ENCODE results near the gene BRMS1.
"Not testable (repeated sequence)": the region's sequence is repeated elsewhere in the genome, so short reads cannot be mapped to it uniquely, and the experiment has no call there.

BRMS1 gene

DNA sequence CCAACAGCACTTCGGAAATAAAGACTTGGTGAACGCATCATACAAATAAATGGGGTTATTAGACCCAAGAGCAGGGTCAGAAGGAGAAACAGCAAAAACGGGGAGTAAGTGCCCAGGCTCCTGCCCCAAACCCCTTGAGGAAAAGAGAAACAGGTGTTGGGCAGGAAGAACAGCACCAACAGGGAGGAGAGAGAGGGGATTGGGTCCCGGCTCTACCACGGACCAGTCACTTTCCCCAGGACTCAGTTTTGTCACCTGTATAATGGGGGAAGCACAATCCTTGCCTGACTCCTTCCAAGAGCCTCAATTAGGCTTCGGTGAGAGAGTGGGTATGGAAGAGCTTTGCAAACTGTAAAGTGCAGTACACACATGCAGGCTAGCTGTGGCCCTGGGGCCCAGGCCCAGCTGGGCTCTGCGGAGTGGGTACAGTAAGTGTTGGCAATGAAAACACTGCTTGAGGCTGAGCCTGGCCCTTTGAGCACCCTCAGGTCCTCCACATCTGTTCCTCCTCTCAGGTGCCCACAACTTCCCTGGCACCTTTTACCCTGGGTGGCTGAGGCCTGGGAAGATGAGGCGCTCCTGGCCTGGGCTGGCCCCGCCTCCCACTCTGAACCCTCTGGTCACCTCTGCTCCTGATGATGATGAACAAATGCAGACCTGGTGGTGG is 17.7 kb upstream of the BRMS1 start:
- DNase-seq: no peak

DNA sequence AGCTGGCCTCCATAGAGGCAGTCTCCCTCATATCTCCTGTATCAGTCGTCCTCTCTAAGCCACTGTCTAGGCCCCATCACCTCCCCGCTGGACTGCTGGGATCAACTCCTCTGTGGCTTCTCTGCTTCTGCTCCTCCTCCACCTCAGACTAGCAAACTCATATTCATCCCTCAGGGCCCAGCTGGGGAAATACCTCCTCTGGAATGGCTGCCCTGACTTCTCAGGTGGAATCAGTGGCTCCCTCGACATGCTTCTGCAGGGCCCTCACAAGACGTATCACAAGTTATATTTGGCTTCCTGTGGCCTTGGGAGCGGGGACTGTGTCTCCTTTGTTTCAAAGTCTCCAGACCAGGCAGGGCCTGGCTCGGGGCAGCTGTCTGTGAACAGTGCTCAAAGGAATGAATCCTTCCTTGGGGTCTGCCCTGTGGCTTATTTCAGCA is 16.6 kb upstream of the BRMS1 start:
- DNase-seq: no peak

DNA sequence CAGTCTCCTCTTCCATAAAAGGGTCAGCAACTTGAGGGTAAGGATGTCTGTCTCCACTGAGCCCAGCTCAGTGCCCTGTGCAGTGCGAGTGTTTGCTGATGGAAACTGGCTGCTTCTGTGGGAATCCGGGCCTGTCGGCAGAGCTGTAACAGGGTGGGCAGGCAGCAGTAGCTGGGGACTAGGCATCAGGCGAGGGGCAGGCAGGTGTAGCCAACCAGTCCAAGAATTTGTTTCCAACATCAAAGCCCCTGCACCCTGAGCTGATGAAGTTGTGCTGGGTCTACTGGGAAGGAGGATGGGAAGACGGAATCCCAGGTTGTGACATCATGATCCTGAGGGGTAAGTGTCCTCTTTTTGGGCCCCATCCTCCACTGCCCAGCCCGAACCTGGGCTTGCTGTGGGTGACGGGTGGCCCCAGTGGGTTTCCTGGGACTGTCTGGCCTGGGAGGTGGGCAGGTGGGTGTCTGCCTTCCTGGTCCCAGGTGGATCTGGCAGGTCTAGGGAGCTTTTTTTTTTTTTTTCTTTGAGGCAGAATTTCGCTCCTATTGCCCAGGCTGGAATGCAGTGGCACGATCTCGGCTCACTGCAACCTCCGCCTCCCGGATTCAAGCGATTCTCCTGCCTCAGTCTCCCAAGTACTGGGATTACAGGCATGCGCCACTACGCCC is 15.6 kb upstream of the BRMS1 start:
- no peak for DNase-seq

DNA sequence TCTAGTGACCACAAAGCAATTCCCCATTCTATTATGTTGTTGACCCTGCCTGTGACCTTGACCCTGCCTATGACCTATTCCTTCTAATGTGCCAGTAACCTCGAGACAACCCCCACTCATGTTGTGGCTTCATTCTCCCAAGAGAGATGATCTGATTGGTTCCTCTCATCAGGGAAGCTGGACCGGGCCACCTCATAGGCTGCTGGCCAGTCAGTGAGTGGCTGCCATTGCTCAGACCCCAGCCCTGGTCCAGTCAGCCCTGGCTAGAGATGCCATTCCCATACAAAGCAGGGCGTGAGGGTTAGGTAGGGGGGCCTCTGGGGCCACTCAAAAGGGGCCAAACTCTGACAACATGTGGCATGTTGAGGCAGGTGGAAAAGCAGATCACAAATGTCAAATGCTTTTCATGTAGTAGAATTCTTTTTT is 14.8 kb upstream of the BRMS1 start:
- DNase-seq: no peak

DNA sequence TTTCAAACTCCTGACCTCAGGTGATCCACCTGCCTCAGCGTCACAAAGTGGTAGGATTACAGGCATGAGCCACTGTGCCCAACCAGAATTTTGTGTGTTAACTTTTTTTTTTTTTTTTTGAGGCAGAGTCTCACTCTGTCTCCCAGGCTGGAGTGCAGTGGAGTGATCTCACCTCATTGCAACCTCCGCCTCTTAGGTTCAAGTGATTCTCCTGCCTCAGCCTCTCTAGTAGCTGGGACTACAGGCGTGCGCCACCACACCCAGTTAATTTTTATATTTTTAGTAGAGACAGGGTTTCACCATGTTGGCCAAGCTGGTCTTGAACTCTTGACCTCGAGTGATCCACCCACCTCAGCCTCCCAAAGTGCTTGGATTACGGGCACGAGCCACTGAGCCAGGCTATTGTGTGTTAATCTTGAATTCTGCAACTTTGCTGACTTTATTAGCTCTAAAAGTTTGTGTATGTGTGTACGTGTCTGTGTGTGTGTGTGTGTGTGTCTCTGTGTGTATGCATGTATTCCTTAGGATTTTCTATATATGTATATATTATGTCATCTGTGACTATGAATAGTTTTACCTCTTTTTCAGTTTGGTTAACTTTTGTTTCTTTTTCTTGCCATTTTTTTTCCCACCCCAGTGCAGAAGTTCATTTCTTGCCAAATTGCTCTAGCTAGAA is 5.8 kb upstream of the BRMS1 start:
- DNase-seq: not testable (repeated sequence)

DNA sequence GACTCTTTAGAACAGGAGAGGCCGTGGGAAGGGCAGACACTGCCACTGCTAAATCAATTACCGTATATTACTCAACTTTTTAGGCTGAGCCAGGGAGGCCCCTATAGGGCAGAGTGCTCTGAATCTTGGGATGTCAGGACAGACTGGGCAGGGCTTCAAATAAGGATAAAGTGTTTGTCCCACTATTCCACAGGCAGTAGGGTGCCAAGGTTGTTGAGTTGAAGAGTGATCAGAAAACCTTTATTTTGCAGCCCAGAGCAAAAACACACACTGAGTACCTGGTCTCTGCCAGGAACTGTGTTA is 4.1 kb upstream of the BRMS1 start:
- no peak for DNase-seq

DNA sequence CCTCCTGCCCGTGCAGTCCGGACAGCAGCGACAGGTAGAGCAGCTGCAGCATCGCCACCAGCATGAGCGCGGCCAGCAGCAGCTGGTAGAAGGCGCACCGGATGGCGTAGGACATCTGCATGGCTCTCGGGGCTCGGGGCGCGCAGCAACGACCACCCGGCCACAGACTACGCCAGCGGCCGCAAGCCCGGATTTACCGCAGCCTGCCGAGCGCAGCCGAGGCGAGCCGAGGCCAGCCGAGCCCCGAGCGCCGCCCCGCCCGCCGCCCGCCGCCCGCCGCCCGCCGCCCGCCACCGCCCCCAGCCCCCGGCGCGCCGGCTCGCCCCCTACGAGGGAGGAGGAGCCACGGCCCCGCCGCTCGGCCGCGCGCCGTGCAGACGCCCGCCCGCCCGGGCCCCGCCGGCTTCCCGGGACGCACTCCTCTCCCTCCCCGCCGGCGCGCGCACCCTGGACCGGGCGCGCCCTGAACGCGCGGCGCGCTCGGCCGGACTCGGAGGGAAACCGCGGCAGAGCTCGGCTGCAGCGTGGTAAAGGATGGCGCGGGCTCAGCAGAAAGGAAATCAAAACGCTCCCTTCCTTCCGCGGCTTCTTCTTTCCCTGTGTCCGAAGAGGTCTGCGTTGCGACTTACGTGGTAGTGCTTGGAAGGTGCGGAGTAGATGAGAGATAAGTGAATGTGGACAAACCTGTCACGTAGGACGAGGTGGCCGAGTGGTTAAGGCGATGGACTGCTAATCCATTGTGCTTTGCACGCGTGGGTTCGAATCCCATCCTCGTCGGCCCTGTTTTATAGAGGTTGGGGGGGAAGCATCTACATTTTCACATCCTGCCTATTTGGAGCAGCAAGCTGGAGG is 2.7 kb upstream of the BRMS1 start, which contains the start of gene B4GAT1:
B4GAT1 (minus strand) TSS at position 205 of the 852 bp plus-strand sequence; CDS start at position 121, 84 bp downstream.
- DNase-seq: peak; percentile 97

DNA sequence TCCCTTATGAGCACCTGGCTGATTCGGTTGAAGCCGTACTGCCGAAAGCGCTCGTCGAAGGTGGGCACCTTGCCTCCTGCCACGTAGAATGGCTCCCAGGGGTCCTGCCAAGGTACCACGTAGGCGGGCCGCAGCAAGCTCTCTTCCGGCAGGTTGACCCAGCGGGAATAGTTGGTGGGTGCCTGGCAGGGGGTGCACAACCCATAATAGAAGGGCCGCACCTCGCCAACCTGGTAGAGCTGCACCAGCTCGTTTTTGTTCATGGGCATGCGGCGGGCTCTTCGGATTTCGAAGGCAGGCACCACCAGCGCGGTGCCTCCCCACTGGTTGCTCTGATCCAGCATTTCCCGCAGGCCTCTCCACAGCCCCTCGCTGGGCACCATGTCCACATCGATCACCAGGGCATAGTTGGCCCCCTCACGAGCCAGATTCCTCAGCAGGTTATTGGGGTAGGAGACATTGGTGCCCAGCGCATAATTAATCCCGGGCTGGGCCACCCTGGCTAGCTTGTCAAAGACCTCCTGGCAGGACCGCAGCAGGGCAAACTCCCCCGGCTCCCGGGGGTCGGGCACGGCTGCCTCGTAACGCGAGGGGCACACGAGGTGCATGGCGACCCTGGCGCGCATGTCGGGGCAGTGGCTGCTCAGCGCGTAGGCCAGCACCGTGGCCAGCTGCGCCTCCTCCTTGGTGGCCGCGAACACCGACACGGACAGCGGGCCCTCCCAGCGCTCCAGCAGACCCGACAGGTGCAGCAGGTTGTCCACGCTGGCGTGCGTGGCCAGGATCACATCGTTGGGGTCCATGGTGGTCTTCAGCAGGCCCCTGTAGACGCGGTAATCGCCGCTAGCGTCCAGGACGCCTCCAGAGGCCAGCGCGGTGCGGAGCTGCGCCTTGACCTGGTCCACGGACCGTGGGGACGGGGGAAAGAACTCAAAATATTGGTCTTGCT is 1.8 kb upstream of the BRMS1 start:
- DNase-seq: no peak

DNA sequence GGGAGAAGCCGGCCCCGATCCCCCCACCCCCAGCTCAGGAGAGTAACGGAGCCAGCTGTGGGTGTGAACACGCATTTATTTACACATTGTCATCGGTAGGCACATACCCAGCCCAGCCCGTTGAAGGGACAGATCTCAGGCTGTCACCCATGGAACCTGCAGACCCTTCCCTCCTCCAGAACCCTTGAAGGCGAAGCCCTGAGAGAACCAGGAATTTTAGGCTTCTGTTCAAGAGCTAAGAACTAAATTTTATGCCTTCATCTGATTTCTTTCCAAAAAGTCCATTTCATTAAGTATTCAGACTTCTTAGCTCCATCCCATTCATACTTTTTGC is 379 bp upstream of the BRMS1 start:
- no peak for DNase-seq

DNA sequence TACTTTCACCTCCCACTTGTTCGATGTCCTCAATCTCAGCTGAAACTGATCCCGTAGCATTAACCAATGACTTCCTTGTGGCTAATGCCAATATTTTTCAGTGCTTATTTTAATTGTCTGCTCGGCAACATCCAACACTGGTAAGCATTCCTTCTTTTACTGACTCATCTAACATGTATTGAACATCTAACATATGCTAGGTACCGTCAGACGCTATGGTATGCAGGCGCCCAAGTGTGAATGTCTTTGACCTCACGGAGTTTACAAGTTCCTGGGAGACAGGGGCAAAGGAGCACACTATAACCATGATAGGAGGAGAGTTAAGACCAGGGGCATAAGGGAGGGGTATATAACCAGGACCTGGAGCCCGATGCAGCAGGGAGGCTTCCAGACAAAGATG is 1.7 kb downstream of the BRMS1 start:
- no peak for DNase-seq

DNA sequence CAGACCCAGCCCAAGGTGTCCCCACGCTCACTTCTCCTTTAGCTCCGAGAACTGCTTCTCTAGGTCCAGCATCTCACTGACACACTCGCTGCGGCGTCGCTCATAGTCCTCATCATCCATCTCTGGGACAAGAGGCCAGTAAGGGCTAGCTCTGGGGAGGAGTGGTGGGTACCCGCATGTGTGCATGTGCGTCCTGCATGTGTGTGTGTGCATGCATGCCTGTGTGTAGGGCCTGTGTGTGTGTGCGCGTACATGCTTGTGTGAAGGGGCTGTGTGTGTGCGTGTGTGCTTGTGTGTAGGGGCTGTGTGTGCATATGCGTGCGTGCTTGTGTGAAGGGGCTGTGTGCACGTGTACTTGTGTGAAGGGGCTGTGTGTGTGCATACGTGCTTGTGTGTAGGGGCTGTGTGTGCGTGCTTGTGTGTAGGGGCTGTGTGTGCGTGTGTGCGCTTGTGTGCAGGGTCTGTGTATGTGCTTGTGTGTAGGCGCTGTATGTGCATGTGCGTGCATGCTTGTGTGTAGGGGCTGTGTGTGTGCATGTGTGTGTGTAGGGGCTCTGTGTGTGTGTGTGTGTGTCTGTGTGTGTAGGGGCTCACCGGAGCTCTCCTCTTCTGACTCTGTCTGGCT is 3.3 kb downstream of the BRMS1 start:
- no peak for DNase-seq

DNA sequence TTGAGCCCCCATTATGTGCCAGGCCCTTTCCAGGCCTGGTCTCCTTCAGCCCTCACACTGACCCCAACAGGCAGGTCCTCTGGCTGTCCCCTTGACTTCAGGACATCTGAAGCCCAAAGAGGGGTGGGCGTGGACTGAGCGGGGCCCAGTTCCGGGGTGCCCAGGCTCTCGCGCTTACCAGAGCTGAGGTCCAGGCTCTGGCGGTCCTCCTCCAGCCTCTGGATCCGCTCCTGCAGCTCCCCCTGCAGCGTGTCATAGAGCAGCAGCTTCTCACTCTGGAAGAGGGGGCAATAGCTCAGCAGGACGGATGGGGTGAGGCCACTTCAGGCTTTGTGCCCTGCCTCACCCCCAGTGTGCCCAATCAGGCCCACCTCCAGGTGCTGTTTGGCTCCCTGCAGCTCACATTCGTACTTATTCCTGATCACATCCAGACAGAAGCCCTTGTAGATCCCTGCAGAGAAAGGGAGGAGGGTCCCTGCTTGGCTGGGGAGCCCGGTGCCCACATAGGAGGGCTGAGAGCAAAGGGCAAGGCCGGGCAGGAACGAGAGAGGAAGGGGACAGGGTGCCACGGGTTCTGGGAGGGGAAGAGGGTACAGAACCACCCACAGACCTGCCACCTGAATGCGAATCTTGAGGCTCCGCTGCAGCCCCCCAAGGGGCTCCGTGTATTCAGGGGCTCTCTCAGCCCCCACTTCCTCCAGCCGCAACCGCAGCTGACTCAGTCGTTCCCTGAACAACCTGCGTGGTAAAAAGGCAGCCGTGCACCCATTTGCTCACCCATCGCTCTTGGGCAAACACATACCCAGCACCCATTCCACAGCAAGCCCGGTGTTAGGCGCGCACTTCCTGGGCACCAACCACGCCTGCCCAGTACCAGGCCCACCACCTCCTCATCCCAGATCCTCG is 4.1 kb downstream of the BRMS1 start:
- no peak for DNase-seq

DNA sequence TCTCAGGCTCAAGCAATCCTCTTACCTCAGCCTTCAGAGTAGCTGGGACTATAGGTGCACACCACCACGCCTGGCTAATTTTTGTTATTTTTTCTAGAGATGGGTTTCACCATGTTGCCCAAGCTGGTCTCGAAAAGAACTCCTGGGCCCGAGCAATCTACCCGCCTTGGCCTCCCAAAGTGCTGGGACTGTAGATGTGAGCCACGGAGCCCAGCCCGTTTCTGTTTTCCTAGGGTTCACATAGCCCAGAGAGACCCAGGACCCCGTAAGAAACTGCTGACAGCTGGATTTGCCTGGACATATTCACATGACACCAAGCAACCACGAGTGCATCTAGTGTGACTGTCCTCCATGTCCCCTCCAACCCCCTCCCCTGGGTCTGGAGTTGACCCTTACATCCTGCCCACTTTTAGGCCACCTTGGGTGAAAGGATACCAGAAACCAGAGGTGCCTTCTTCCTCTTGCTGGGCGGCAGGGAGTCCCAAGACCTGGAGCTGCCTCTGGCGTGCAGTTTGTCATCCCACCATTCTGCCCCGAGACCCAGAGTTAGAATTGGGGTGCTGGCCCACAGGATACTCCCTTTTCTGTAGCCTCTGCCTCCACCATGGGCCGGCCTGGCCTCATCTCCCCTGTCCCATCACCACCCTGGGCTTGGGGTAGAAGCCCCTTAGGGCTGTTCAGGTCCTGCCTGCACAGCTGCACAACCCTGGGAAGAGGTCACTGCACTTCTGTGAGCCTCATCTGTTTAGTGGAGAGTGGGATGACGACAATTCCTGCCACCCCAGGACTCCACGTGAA is 5.0 kb downstream of the BRMS1 start:
- DNase-seq: no peak

DNA sequence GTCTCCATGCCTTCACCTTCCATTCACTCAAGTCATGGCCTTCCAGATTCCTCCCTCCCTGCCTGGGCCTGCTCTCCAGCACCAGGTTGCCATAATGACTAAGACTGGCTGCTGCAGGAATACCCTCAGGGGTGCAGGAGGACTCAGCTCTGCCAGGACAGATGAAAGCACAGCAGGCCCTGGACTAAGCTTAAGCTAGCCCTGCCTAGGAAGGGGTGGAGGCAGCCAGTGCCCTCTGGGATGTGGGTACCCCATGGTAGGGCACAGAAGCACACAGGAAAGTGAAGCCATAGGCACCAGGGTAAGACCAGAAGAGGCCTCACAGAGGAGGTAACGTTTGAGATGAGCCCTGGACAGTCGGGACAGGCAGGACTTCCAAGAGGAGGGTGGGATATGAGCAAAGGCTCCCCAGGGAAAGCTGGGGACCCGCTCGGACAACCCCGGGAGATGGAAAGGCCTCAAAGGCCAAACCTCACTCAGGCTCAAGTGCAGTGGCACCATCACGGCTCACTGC is 5.7 kb downstream of the BRMS1 start:
- no peak for DNase-seq

DNA sequence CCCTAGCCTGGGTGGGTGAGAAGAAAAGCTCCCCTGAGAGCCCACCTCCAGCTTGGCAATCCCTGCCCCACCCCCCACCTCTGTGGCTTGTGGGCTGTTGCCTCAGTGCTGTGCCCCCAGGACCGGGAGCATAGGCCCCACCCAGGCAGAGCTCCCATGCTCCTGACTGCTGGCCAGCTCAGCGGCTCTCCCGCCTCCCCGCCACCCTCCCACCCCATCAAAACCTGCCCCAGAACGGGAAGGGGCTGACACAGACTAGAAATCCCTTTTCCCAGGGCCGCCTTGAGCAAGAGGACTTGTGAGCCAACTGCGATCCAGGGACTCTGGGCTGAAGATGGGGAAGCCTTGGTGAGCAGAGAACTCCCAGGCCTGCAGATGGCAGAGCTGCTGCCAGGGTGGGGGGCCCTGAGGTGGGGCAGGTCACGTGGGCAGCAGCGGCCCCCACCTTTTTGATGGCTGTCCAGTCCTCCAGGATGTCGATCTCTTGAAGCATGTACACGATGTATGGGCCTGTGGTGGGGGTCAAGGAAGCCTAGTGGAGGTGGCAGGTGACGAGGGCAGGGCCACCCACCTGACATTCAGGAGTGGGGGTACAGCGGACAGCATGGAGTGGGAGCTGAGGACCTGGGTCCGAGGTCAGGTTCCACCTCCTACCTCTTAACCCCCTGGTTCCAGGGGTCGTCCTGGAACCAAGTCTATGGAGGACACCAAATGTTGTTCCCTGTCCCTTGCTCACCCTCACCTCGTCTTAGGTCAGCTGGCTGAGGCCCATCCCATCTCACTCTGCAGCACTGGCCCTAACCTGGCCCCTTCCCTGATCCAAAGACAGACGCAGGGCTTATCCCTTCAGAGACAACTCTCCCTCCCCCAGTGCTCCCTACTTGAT is 6.4 kb downstream of the BRMS1 start:
- no peak for DNase-seq

DNA sequence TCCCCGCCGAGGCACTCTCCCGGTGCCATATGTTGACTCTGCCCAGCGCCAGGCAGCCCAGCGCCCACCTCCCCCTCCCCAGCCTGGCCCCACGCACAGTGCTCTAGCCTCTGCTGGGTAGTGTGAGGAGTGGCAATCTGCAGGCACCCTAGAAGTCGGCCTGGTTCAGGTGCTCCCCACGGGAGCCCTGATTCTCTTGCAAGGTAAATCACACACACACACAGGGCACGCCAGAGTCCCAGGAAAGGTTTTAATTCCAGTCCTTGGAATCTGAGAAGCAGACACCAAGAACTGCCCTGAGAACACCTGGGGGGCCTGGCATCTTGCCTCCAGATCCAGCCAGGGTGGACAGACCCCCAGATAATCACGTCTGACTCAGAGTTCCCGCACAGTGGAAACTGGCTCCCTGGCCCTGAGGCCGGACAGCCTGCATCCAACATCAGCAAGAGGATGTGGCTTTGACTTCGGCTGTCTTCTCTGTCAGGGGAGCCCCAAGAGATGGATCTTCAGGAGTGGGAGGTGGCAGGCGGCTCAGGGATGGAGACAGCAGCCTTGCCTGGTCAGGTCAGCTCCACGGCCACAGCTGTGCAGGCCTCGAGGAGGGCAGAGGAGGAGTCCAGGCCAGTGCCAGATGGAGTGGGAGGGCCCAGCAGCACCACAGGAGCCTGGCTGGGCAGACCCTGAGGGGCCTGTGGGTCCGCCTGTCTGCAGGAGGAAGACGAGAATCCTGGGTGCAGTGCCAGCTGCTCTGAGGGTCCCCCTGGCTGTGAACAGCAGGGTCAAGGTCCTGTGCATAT is 7.6 kb downstream of the BRMS1 start:
- no peak for DNase-seq

DNA sequence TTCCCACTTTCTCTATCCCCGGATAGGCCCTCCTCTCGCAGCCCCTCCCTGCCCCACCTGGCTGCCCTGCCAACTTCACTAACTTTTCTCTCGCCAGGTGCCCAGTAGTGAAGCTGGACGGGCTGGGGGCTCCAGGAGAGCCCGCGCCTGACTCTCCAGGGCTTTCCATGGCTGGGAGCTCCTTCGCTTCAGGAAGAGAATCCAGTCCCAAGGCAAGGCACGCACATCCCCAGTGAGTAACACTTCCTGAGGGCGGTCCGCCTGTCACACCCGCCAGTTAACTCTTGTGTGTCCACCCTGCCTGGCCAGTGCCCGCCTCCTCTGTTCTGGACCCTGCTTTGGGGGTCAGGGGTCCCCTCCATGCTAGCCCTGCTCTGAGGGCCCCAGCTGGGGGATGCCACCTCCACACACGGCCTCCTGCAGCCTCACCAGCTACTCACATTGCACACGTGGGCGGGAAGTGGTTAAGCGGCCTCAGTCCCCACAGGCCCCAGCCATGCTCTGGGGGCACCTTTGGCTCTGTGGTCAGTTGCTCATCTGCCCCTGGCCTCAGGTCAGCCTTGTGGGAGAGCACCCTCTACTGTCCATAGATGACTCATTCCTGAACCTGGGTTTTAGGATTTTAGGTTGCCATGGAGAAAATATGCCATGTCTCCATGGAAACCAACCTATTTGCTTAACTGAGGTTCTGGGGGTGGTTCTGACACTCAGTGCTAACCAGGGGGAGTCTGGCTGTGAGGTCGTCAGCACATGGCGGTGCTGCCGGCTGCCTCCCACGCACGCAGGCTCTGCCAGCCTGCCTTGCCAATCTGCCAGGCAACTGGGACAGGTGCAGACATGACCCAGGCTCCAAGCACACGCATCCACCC is 8.4 kb downstream of the BRMS1 start, which contains the start of gene RIN1:
RIN1 (minus strand) TSS at position 201 of the 869 bp plus-strand sequence; CDS start at position 169, 32 bp downstream.
- peak; percentile 86 for DNase-seq
